ENCODE data around the gene MMP10.

The MMP10 gene

GRCh38 chr11:102776454-102776853, 4.0 kb downstream of the MMP10 start:
- no peak for TF ChIP-seq CTCF (IDR thresholded peaks at IDR 0.05)
- no peak overlapping the region for H3K4me3 Mint-ChIP-seq
- no peaks in the 10 kb centered on the region for H3K4me1 Mint-ChIP-seq
- H3K27me3 Mint-ChIP-seq (ENCODE audit: low read depth, poor library complexity), result peaks cover 7% of the 10 kb centered on the region
- DNase-seq, result no peak
- H3K9me3 Mint-ChIP-seq, result no peaks in the 10 kb centered on the region
- H3K27ac Mint-ChIP-seq, result no peak overlapping the region
- H3K36me3 Mint-ChIP-seq (ENCODE audit: low read depth), result no peaks in the 10 kb centered on the region

GRCh38 chr11:102773386-102773785, 7.0 kb downstream of the MMP10 start:
- no peak for DNase-seq
- Mint-ChIP-seq H3K9me3 (no peaks in the 10 kb centered on the region), H3K36me3 (ENCODE audit: low read depth) (no peaks in the 10 kb centered on the region), H3K27me3 (ENCODE audit: low read depth, poor library complexity) (peaks cover 4% of the 10 kb centered on the region), H3K27ac (no peak overlapping the region), H3K4me3 (no peak overlapping the region), H3K4me1 (no peaks in the 10 kb centered on the region)
- TF ChIP-seq CTCF (IDR thresholded peaks at IDR 0.05), result no peak

GRCh38 chr11:102771351-102771750, 9.1 kb downstream of the MMP10 start:
- no peak for DNase-seq
- H3K4me1 Mint-ChIP-seq, result no peaks in the 10 kb centered on the region
- H3K36me3 Mint-ChIP-seq (ENCODE audit: low read depth), result no peaks in the 10 kb centered on the region
- H3K27me3 Mint-ChIP-seq (ENCODE audit: low read depth, poor library complexity), result peaks cover 4% of the 10 kb centered on the region
- H3K27ac Mint-ChIP-seq, result no peak overlapping the region
- no peak overlapping the region for H3K4me3 Mint-ChIP-seq
- no peak for TF ChIP-seq CTCF (IDR thresholded peaks at IDR 0.05)
- no peaks in the 10 kb centered on the region for H3K9me3 Mint-ChIP-seq

GRCh38 chr11:102770191-102770590, 10.2 kb downstream of the MMP10 start:
- no peak for TF ChIP-seq CTCF (IDR thresholded peaks at IDR 0.05)
- H3K27me3 Mint-ChIP-seq (ENCODE audit: low read depth, poor library complexity), result peaks cover 4% of the 10 kb centered on the region
- no peaks in the 10 kb centered on the region for H3K36me3 Mint-ChIP-seq (ENCODE audit: low read depth)
- no peak overlapping the region for H3K4me3 Mint-ChIP-seq
- DNase-seq, result no peak
- H3K27ac Mint-ChIP-seq, result no peak overlapping the region
- H3K9me3 Mint-ChIP-seq, result no peaks in the 10 kb centered on the region
- no peaks in the 10 kb centered on the region for H3K4me1 Mint-ChIP-seq

DNA sequence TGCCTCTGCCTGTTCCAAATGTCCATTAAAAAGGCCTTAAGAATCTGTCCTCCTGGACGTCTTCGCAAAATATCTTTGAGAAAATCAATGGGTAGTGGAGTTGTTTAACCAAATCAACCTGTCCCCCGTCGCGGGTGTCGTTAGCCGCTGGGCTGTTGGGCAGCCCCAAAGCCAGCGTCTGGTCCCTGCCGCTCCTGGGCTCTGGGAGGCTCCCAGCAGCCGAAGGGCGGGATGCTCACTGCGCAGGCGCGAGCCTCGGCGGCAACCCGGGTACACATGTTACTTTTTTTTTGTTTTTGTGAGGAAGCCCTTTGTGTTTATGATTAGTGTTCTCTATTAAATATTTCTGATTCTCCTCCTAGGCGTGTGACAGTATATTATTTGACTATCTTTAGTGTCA, 12.6 kb downstream of the MMP10 start:
- Mint-ChIP-seq H3K4me3 (no peak overlapping the region), H3K4me1 (no peaks in the 10 kb centered on the region), H3K9me3 (no peaks in the 10 kb centered on the region), H3K36me3 (ENCODE audit: low read depth) (no peaks in the 10 kb centered on the region), H3K27me3 (ENCODE audit: low read depth, poor library complexity) (peaks cover 9% of the 10 kb centered on the region), H3K27ac (no peak overlapping the region)
- no peak for TF ChIP-seq CTCF (IDR thresholded peaks at IDR 0.05)
- no peak for DNase-seq

DNA sequence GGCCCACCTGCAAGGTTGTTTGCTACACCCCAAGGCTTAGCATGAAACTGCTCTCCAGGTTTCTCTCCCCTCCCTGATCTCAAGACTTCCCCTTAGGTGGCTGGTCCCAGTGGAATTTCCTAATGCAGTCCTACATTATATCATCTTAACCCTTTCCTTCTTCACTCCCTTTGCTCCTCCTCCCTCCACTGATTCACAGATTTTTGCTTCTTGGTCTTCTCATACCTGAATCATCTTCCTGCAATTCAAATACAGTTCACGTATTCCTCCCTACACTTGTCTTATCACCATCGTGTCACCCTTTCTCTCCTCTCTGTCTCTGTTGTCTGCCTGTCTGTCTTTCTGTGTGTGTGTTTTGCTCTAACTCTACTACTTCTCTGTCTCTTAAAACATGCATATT, 17.0 kb downstream of the MMP10 start:
- Mint-ChIP-seq H3K27ac (no peak overlapping the region), H3K27me3 (ENCODE audit: low read depth, poor library complexity) (peaks cover 5% of the 10 kb centered on the region), H3K4me1 (peaks cover 6% of the 10 kb centered on the region), H3K36me3 (ENCODE audit: low read depth) (no peaks in the 10 kb centered on the region), H3K9me3 (no peaks in the 10 kb centered on the region), H3K4me3 (no peak overlapping the region)
- no peak for DNase-seq
- no peak for TF ChIP-seq CTCF (IDR thresholded peaks at IDR 0.05)
